ENCODE measurements around the gene NPW. TPM values are rescaled to one million over a fixed set of nuclear protein-coding genes. Genes with fewer than 3 reads are reported as not detected.

NPW gene
- total and polyA plus RNA-seq, 9 of the 15 experiments (the other 6 are each of a cell fraction or from before 2014, with no cell fraction given): 0.14 to 4.0 (median 2.6) TPM; not detected in 4

DNA sequence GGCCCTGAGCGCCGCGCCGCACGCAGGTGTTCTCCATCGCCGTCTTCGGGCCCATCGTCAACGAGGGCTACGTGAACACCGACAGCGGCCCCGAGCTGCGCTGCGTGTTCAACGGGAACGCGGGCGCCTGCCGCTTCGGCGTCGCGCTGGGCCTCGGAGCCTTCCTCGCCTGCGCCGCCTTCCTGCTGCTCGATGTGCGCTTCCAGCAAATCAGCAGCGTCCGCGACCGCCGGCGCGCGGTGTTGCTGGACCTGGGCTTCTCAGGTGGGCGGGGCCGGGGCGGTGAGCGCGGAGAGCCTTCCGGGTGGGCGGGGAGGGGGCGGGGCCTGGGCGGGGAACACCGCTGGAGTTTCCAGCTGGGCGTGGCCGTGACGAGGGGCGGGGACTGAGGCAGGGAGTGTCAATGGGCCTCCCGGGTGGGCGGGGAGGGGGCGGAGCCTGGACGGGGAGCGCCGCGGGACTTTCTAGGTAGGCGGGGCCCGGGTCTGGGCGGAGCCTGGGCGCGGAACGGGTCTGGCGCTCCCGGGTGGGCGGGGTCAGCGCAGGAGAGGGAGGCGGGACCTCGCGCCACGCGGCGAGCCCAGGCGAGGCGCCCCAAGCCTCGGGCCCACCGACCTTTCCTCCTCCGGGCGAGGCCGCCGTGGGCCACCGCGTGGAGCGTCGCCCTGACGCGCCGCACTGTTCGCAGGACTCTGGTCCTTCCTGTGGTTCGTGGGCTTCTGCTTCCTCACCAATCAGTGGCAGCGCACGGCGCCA lies 27.5 kb upstream of the NPW start (continued):
- TF ChIP-seq HSF4 (CRISPR knock-in tag; IDR thresholded peaks at IDR 0.05; ENCODE audit: borderline replicate concordance) (no peak), ZNF140 (CRISPR knock-in tag; IDR thresholded peaks at IDR 0.05) (no peak), ZNF695 (CRISPR knock-in tag; IDR thresholded peaks at IDR 0.05) (no peak), KHSRP (IDR thresholded peaks at IDR 0.05) (no peak), ZNF212 (CRISPR knock-in tag; IDR thresholded peaks at IDR 0.05) (no peak), ZZZ3 (IDR thresholded peaks at IDR 0.05) (no peak), ZFPM2 (CRISPR knock-in tag; IDR thresholded peaks at IDR 0.05) (no peak)
- TF ChIP-seq, protein P1, sequence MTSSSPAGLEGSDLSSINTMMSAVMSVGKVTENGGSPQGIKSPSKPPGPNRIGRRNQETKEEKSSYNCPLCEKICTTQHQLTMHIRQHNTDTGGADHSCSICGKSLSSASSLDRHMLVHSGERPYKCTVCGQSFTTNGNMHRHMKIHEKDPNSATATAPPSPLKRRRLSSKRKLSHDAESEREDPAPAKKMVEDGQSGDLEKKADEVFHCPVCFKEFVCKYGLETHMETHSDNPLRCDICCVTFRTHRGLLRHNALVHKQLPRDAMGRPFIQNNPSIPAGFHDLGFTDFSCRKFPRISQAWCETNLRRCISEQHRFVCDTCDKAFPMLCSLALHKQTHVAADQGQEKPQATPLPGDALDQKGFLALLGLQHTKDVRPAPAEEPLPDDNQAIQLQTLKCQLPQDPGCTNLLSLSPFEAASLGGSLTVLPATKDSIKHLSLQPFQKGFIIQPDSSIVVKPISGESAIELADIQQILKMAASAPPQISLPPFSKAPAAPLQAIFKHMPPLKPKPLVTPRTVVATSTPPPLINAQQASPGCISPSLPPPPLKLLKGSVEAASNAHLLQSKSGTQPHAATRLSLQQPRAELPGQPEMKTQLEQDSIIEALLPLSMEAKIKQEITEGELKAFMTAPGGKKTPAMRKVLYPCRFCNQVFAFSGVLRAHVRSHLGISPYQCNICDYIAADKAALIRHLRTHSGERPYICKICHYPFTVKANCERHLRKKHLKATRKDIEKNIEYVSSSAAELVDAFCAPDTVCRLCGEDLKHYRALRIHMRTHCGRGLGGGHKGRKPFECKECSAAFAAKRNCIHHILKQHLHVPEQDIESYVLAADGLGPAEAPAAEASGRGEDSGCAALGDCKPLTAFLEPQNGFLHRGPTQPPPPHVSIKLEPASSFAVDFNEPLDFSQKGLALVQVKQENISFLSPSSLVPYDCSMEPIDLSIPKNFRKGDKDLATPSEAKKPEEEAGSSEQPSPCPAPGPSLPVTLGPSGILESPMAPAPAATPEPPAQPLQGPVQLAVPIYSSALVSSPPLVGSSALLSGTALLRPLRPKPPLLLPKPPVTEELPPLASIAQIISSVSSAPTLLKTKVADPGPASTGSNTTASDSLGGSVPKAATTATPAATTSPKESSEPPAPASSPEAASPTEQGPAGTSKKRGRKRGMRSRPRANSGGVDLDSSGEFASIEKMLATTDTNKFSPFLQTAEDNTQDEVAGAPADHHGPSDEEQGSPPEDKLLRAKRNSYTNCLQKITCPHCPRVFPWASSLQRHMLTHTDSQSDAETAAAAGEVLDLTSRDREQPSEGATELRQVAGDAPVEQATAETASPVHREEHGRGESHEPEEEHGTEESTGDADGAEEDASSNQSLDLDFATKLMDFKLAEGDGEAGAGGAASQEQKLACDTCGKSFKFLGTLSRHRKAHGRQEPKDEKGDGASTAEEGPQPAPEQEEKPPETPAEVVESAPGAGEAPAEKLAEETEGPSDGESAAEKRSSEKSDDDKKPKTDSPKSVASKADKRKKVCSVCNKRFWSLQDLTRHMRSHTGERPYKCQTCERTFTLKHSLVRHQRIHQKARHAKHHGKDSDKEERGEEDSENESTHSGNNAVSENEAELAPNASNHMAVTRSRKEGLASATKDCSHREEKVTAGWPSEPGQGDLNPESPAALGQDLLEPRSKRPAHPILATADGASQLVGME (CRISPR knock-in tag; IDR thresholded peaks at IDR 0.05): no peak
- TF ChIP-seq, protein P2, sequence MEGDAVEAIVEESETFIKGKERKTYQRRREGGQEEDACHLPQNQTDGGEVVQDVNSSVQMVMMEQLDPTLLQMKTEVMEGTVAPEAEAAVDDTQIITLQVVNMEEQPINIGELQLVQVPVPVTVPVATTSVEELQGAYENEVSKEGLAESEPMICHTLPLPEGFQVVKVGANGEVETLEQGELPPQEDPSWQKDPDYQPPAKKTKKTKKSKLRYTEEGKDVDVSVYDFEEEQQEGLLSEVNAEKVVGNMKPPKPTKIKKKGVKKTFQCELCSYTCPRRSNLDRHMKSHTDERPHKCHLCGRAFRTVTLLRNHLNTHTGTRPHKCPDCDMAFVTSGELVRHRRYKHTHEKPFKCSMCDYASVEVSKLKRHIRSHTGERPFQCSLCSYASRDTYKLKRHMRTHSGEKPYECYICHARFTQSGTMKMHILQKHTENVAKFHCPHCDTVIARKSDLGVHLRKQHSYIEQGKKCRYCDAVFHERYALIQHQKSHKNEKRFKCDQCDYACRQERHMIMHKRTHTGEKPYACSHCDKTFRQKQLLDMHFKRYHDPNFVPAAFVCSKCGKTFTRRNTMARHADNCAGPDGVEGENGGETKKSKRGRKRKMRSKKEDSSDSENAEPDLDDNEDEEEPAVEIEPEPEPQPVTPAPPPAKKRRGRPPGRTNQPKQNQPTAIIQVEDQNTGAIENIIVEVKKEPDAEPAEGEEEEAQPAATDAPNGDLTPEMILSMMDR (IDR thresholded peaks at IDR 0.05 in 2 of 3, conservative IDR thresholded peaks at IDR 0.05 in 1 of 3; ENCODE audit: insufficient read depth in 2 of 3, low read depth in 1 of 3, low read length in 3 of 3): no peak
- TF ChIP-seq, protein P3, sequence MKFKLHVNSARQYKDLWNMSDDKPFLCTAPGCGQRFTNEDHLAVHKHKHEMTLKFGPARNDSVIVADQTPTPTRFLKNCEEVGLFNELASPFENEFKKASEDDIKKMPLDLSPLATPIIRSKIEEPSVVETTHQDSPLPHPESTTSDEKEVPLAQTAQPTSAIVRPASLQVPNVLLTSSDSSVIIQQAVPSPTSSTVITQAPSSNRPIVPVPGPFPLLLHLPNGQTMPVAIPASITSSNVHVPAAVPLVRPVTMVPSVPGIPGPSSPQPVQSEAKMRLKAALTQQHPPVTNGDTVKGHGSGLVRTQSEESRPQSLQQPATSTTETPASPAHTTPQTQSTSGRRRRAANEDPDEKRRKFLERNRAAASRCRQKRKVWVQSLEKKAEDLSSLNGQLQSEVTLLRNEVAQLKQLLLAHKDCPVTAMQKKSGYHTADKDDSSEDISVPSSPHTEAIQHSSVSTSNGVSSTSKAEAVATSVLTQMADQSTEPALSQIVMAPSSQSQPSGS (CRISPR knock-in tag; IDR thresholded peaks at IDR 0.05): no peak
- TF ChIP-seq, protein P4, sequence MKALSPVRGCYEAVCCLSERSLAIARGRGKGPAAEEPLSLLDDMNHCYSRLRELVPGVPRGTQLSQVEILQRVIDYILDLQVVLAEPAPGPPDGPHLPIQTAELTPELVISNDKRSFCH (CRISPR knock-in tag; IDR thresholded peaks at IDR 0.05): no peak
- TF ChIP-seq, protein P4 (tag; IDR thresholded peaks at IDR 0.05): 0 out of 2 replicates have a peak, but pooled peaks have one; percentile 29
- TF ChIP-seq, protein P5, sequence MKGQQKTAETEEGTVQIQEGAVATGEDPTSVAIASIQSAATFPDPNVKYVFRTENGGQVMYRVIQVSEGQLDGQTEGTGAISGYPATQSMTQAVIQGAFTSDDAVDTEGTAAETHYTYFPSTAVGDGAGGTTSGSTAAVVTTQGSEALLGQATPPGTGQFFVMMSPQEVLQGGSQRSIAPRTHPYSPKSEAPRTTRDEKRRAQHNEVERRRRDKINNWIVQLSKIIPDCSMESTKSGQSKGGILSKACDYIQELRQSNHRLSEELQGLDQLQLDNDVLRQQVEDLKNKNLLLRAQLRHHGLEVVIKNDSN (CRISPR knock-in tag; IDR thresholded peaks at IDR 0.05): no peak

Measured in K562 (cell line).